ENCODE results near the gene SEC24C. TPM values are rescaled to one million over a fixed set of nuclear protein-coding genes. Genes with fewer than 3 reads are reported as not detected.
A peak's percentile ranks its signal among the peaks of the same experiment; 100 is the strongest.

Gene SEC24C
- total RNA-seq, 6 experiments from 2014 or later: 90.8 to 108 (median 97.7) TPM

- no peak for TF ChIP-seq CTCF (IDR thresholded peaks at IDR 0.05)
- 0 out of 2 replicates have a peak, but pooled peaks cover 2% of the 10 kb centered on the region for H3K27me3 Mint-ChIP-seq (ENCODE audit: insufficient read depth)
- DNase-seq: peak; percentile 55
- no peaks in the 10 kb centered on the region for H3K9me3 Mint-ChIP-seq
- H3K36me3 Mint-ChIP-seq (ENCODE audit: low read depth): peaks cover 50% of the 10 kb centered on the region
- peaks cover 31% of the 10 kb centered on the region for H3K4me1 Mint-ChIP-seq (ENCODE audit: low read depth)
- H3K27ac Mint-ChIP-seq: peak overlapping the region; percentile 71
- 0 out of 2 replicates have a peak overlapping the region, but pooled peaks have one; percentile 0 for H3K4me3 Mint-ChIP-seq
Measured at GRCh38 chr10:73762915-73763314, 18.7 kb downstream of the SEC24C start.

GRCh38 chr10:73763343-73763742, 19.2 kb downstream of the SEC24C start:
- no peak for TF ChIP-seq CTCF (IDR thresholded peaks at IDR 0.05)
- H3K4me3 Mint-ChIP-seq: no peak overlapping the region
- 0 out of 2 replicates have a peak, but pooled peaks cover 2% of the 10 kb centered on the region for H3K27me3 Mint-ChIP-seq (ENCODE audit: insufficient read depth)
- no peak for DNase-seq
- H3K36me3 Mint-ChIP-seq (ENCODE audit: low read depth): peaks cover 50% of the 10 kb centered on the region
- peaks cover 31% of the 10 kb centered on the region for H3K4me1 Mint-ChIP-seq (ENCODE audit: low read depth)
- no peaks in the 10 kb centered on the region for H3K9me3 Mint-ChIP-seq
- peak overlapping the region; percentile 71; the same call in 1 of the 2 replicates for H3K27ac Mint-ChIP-seq

GRCh38 chr10:73765066-73765465, 20.9 kb downstream of the SEC24C start:
- TF ChIP-seq CTCF (IDR thresholded peaks at IDR 0.05): no peak
- no peak overlapping the region for H3K4me3 Mint-ChIP-seq
- no peaks in the 10 kb centered on the region for H3K9me3 Mint-ChIP-seq
- peaks cover 2% of the 10 kb centered on the region; the same call in 1 of the 2 replicates for H3K27me3 Mint-ChIP-seq (ENCODE audit: insufficient read depth)
- peak overlapping the region; percentile 13; the same call in 1 of the 2 replicates for H3K27ac Mint-ChIP-seq
- no peak for DNase-seq
- peaks cover 26% of the 10 kb centered on the region for H3K4me1 Mint-ChIP-seq (ENCODE audit: low read depth)
- H3K36me3 Mint-ChIP-seq (ENCODE audit: low read depth): peaks cover 61% of the 10 kb centered on the region

- Mint-ChIP-seq H3K9me3 (no peaks in the 10 kb centered on the region), H3K27me3 (ENCODE audit: insufficient read depth) (peaks cover 3% of the 10 kb centered on the region; the same call in 1 of the 2 replicates), H3K4me3 (peak overlapping the region; percentile 5; the same call in 1 of the 2 replicates), H3K27ac (peak overlapping the region; percentile 9; the same call in 1 of the 2 replicates), H3K36me3 (ENCODE audit: low read depth) (peaks cover 62% of the 10 kb centered on the region), H3K4me1 (ENCODE audit: low read depth) (peaks cover 24% of the 10 kb centered on the region)
- DNase-seq: no peak
- no peak for TF ChIP-seq CTCF (IDR thresholded peaks at IDR 0.05)
Measured at GRCh38 chr10:73768881-73769280, 24.7 kb downstream of the SEC24C start.

GRCh38 chr10:73769396-73769795, 25.2 kb downstream of the SEC24C start:
- no peak overlapping the region for H3K4me3 Mint-ChIP-seq
- H3K36me3 Mint-ChIP-seq (ENCODE audit: low read depth): peaks cover 67% of the 10 kb centered on the region
- DNase-seq: no peak
- no peak for TF ChIP-seq CTCF (IDR thresholded peaks at IDR 0.05)
- no peaks in the 10 kb centered on the region for H3K9me3 Mint-ChIP-seq
- peaks cover 3% of the 10 kb centered on the region; the same call in 1 of the 2 replicates for H3K27me3 Mint-ChIP-seq (ENCODE audit: insufficient read depth)
- H3K4me1 Mint-ChIP-seq (ENCODE audit: low read depth): peaks cover 29% of the 10 kb centered on the region
- H3K27ac Mint-ChIP-seq: peak overlapping the region; percentile 36; the same call in 1 of the 2 replicates
